ENCODE measurements around the gene GPX6.
"Not testable (repeated sequence)": the region's sequence is repeated elsewhere in the genome, so short reads cannot be mapped to it uniquely, and the experiment has no call there.

The GPX6 gene

GRCh38 chr6:28480253-28480932 is 35.2 kb downstream of the GPX6 start:
- no peak for DNase-seq

DNA sequence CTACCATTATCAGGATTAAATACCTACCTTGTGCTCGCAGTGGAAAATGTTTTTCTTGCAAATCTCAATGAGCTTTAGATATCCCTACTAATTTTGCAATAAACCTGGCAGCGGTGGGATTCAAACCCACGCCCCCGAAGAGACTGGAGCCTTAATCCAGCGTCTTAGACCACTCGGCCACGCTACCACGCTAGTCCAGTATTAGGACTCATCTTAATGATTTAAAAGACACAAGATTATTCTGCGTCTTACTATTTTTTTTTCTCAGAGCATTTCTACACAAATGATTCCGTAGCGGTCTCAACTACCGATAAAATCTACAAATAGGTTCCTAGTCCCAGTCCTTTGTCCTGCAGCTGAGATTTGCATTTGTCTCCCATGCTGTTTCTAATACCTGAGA is 37.1 kb downstream of the GPX6 start:
- no peak for DNase-seq

DNA sequence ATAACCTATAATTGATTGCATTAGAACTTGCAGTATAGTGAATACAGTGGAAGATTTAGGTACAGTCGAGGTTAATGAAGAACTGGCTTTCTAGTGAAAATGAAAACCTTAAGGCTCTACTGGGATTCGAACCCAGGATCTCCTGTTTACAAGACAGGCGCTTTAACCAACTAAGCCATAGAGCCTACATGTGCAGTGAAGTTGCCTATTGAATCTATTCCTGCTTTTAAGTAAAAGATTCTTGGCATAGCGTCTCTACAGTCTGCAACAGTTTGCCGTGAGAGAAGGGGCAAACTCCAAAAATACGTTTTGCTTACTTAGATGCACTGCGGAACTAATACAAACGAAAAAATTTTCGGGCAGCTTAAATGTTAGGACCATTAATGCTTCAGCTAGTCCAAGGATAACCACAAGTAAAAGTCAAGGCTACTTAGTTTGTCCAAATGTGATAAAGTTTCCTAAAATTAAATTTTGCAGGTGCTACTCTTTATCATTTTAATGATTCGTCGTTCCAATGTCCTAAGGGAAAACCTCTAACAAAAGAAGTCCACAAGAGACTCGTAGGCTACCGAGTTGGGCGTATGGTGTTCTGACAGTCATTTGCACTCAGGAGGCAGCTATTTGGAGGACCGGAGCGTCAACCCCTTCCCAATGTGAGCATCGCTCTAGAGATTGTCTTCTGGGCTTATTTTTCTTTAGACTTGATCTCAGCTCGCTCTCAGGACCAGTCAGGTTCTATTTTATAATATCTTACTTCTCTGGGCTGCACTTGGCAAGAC is 41.0 kb downstream of the GPX6 start:
- DNase-seq: no peak

GRCh38 chr6:28469153-28469745 is 46.3 kb downstream of the GPX6 start:
- DNase-seq: not testable (repeated sequence)

GRCh38 chr6:28468056-28468455 is 47.5 kb downstream of the GPX6 start:
- DNase-seq: no peak

DNA sequence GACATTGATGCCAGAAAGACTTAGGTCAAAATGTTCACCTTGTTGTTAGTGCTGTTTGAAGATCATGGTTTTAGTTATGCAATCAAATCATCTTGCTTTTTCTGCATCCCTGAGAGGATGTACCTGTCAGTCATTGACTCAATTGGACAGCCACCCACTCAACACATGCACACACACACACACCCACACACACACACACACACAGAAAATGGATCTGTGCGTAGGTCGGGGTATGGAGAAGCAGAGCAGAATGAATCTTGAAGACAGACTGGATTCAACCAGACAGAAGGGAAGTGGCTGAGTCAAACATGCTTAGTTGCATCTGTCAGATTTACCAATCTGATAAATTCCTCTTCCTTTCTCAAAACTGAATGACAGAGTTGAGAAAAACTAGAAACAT is 53.2 kb downstream of the GPX6 start:
- DNase-seq: no peak

- DNase-seq: no peak
These were observed 57.0 kb downstream of the GPX6 start for GRCh38 chr6:28458568-28458967.
